IPS DF 6.9 (cell line): ENCODE measurements around the gene CCDC158.

ENCODE experiments used
- DNase-seq: peaks from one replicate; pipeline ENCODE4 v3.0.0-alpha.2; 2013; ENCODE audit warnings: low read depth, low spot score
- H3K27ac ChIP-seq: one replicate; pipeline ENCODE4 v1.5.1; 2013; ENCODE audit warnings: low read length, control low read depth
- H3K27me3 ChIP-seq: 2 replicates; pipeline ENCODE4 v1.6.1; 2013; ENCODE audit warnings: mild to moderate bottlenecking, low read length; ENCODE audit not compliant: control insufficient read depth, insufficient read depth
- H3K36me3 ChIP-seq: 2 replicates; pipeline ENCODE4 v1.6.1; 2013; ENCODE audit warnings: low read length; ENCODE audit not compliant: control insufficient read depth, insufficient read depth
- H3K4me1 ChIP-seq: 2 replicates; pipeline ENCODE4 v1.6.1; 2013; ENCODE audit warnings: low read length; ENCODE audit not compliant: control insufficient read depth, insufficient read depth
- H3K4me3 ChIP-seq: 2 replicates; pipeline ENCODE4 v1.5.1; 2013; ENCODE audit warnings: mild to moderate bottlenecking, low read length
- H3K9me3 ChIP-seq: 2 replicates; pipeline ENCODE4 v1.6.1; 2013; ENCODE audit warnings: low read length, inconsistent platforms; ENCODE audit not compliant: control insufficient read depth, insufficient read depth
- WGBS: extraction: QIAGEN DNeasy Blood & Tissue Kit; methylation state at CpG from one replicate; pipeline ENCODE4 v1.1.7; 2013; ENCODE audit warnings: mixed read lengths, missing lambda C conversion rate; ENCODE audit not compliant: insufficient read length, insufficient coverage; 5-methylcytosine and 5-hydroxymethylcytosine counted together

CCDC158 gene

DNA sequence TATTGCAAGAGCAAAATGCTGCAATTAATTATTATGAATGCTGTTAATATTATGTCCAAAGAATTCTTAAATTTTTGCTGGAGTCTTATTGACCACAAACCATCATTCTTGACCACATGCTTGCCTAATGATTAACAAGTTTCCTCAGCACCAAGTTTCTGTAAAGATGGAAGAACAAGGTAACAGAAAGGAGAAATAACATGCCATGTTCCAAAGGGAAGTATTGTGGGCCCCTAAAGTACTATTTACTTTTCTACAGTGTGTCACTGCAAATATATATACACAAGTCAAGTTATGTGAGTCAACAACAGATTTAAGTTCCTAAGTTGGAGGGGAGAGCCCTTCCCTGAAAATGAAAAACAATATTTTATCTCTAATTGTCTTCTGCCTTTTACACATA is 148.9 kb downstream of the CCDC158 start:
- no peak for DNase-seq
- H3K4me3 ChIP-seq, result no peak overlapping the region
- no peaks in the 10 kb centered on the region for H3K36me3 ChIP-seq
- no peak overlapping the region for H3K27ac ChIP-seq
- H3K9me3 ChIP-seq, result no peaks in the 10 kb centered on the region
- no peaks in the 10 kb centered on the region for H3K27me3 ChIP-seq
- no peaks in the 10 kb centered on the region for H3K4me1 ChIP-seq

DNA sequence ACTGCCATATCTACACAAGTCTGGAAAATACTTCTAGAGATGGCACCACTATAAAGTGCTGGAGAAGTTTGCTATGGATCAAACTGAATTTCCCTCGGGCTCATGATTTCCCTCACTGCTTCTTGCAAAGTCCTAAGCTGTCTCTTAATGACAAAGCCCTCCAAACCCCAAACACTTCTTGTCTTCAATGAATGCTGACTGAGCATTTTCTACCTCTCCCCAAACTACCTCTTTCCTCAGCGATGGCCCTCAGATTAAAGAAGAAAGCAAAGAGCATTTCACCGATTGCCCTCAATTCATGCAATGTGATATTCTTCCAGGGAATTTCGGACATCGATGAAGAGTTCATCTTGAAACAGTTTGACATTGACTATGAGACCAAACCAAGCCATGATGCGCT is 149.7 kb downstream of the CCDC158 start:
- H3K27ac ChIP-seq, result no peak overlapping the region
- no CpG with 5 or more reads among the region's 6 CpGs for WGBS
- DNase-seq, result no peak
- no peaks in the 10 kb centered on the region for H3K9me3 ChIP-seq
- H3K4me3 ChIP-seq, result no peak overlapping the region
- H3K4me1 ChIP-seq, result no peaks in the 10 kb centered on the region
- no peaks in the 10 kb centered on the region for H3K27me3 ChIP-seq
- H3K36me3 ChIP-seq, result no peaks in the 10 kb centered on the region

- no peaks in the 10 kb centered on the region for H3K9me3 ChIP-seq
- DNase-seq, result no peak
- no peaks in the 10 kb centered on the region for H3K27me3 ChIP-seq
- no peaks in the 10 kb centered on the region for H3K36me3 ChIP-seq
- no peak overlapping the region for H3K27ac ChIP-seq
- no CpG with 5 or more reads among the region's 11 CpGs for WGBS
- no peaks in the 10 kb centered on the region for H3K4me1 ChIP-seq
- no peak overlapping the region for H3K4me3 ChIP-seq
Measured at GRCh38 chr4:76270244-76271175, 150.4 kb downstream of the CCDC158 start.

DNA sequence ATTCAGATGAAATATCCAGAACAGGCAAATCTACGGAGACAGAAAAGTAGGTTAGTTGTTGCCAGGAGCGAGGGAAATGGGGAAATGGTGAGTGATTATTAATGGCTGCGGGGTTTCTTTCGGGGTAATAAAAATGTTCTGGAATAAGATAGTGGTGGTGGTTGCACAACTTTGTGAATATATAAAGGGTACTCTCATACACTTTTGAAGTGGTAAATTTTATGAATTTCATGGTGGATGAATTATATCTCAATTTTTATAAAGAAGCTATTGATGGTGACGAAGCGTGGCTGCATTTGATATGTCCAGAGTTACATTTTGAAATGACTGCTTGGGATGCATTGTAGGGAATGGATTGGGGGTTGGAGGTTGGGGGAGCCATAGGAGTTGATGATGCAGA is 153.1 kb downstream of the CCDC158 start:
- Histone ChIP-seq H3K27me3 (no peaks in the 10 kb centered on the region), H3K36me3 (no peaks in the 10 kb centered on the region), H3K9me3 (no peaks in the 10 kb centered on the region), H3K27ac (no peak overlapping the region), H3K4me1 (no peaks in the 10 kb centered on the region), H3K4me3 (no peak overlapping the region)
- WGBS, result 100% methylated on average over 3 of the region's 6 CpGs
- DNase-seq, result no peak

DNA sequence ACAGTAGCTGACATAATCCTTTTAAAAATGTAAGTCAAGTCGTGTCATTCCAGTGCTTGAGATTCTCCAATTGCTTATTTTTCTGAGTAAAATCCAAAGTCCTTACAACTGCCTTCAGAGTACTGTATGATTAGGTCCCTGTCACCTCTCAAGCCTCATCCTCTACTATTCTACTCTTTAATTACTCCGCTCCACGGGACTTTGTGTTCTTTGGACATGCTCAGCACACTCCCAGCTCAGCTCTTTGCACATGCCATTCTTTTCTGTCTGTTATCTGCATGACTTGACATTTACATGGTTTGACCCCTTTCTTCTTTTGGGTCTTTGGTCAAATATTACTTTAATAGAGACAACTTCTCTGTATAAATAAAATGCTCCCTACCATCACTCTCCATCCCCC is 154.3 kb downstream of the CCDC158 start:
- no peaks in the 10 kb centered on the region for H3K9me3 ChIP-seq
- no peaks in the 10 kb centered on the region for H3K4me1 ChIP-seq
- H3K27ac ChIP-seq, result no peak overlapping the region
- no CpG with 5 or more reads among the region's 3 CpGs for WGBS
- DNase-seq, result no peak
- H3K27me3 ChIP-seq, result no peaks in the 10 kb centered on the region
- H3K36me3 ChIP-seq, result no peaks in the 10 kb centered on the region
- no peak overlapping the region for H3K4me3 ChIP-seq

GRCh38 chr4:76265631-76266218 is 155.2 kb downstream of the CCDC158 start:
- H3K36me3 ChIP-seq, result no peaks in the 10 kb centered on the region
- no peaks in the 10 kb centered on the region for H3K27me3 ChIP-seq
- no CpG with 5 or more reads among the region's 6 CpGs for WGBS
- no peak overlapping the region for H3K27ac ChIP-seq
- no peak for DNase-seq
- H3K4me3 ChIP-seq, result no peak overlapping the region
- H3K4me1 ChIP-seq, result no peaks in the 10 kb centered on the region
- no peaks in the 10 kb centered on the region for H3K9me3 ChIP-seq
